Measurements from ENCODE around the gene CAMK2G.

- TF ChIP-seq, protein P1, sequence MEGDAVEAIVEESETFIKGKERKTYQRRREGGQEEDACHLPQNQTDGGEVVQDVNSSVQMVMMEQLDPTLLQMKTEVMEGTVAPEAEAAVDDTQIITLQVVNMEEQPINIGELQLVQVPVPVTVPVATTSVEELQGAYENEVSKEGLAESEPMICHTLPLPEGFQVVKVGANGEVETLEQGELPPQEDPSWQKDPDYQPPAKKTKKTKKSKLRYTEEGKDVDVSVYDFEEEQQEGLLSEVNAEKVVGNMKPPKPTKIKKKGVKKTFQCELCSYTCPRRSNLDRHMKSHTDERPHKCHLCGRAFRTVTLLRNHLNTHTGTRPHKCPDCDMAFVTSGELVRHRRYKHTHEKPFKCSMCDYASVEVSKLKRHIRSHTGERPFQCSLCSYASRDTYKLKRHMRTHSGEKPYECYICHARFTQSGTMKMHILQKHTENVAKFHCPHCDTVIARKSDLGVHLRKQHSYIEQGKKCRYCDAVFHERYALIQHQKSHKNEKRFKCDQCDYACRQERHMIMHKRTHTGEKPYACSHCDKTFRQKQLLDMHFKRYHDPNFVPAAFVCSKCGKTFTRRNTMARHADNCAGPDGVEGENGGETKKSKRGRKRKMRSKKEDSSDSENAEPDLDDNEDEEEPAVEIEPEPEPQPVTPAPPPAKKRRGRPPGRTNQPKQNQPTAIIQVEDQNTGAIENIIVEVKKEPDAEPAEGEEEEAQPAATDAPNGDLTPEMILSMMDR (IDR thresholded peaks at IDR 0.05) = no peak
- TF ChIP-seq POLR2A (IDR thresholded peaks at IDR 0.05) = no peak
These were observed 35.5 kb downstream of the CAMK2G start for GRCh38 chr10:73838827-73839226.

Measured in vagina (tissue), 2 donors.